Neural cell (in vitro differentiated cells): ENCODE measurements around the gene NGEF. TPM values are rescaled to one million over a fixed set of nuclear protein-coding genes. Genes with fewer than 3 reads are reported as not detected.

Experiments used
- H2AFZ ChIP-seq: fragments of 200-600, 300-800 bp; sonication (generic), shearing (Covaris generic); 2 replicates; pipeline ENCODE4 v1.6.0; 2014; ENCODE audit warnings: low read depth, mild to moderate bottlenecking, antibody characterized with exemption, low read length, moderate library complexity
- H3F3A ChIP-seq: fragments of 200-600 bp; shearing (Covaris generic); 2 replicates; pipeline ENCODE4 v1.6.1; 2016; ENCODE audit warnings: mild to moderate bottlenecking, moderate library complexity, mixed read lengths, antibody characterized with exemption, low read length; ENCODE audit not compliant: insufficient read depth, poor library complexity, severe bottlenecking
- H3K27ac ChIP-seq: fragments of 200-600, 300-800 bp; sonication (generic), shearing (Covaris generic); 2 replicates; pipeline ENCODE4 v1.5.1; 2014; ENCODE audit warnings: mild to moderate bottlenecking, low read length, moderate library complexity
- H3K27me3 ChIP-seq: fragments of 300-800, 200-600 bp; sonication (generic), shearing (Covaris generic); 2 replicates; pipeline ENCODE4 v1.6.0; 2014; ENCODE audit warnings: mild to moderate bottlenecking, low read depth, low read length, moderate library complexity; ENCODE audit not compliant: insufficient read depth
- H3K36me3 ChIP-seq: fragments of 300-800, 200-600 bp; sonication (generic), shearing (Covaris generic); 2 replicates; pipeline ENCODE4 v1.5.1; 2014; ENCODE audit warnings: mild to moderate bottlenecking, antibody characterized with exemption, low read length, moderate library complexity; ENCODE audit not compliant: insufficient read depth
- H3K4me2 ChIP-seq: fragments of 300-800, 200-600 bp; sonication (generic), shearing (Covaris generic); 2 replicates; pipeline ENCODE4 v1.6.0; 2014; ENCODE audit warnings: mild to moderate bottlenecking, low read length
- H3K4me3 ChIP-seq: fragments of 300-800, 200-600 bp; sonication (generic), shearing (Covaris generic); 2 replicates; pipeline ENCODE4 v1.5.1; 2014; ENCODE audit warnings: mild to moderate bottlenecking, low read length, moderate library complexity
- H3K79me2 ChIP-seq: fragments of 200-600 bp; shearing (Covaris generic); replicated peaks from 2 replicates; pipeline ENCODE4 v1.6.0; 2014; ENCODE audit warnings: mild to moderate bottlenecking, low read length, moderate library complexity; ENCODE audit not compliant: insufficient read depth
- H3K9ac ChIP-seq: fragments of 300-800, 200-600 bp; sonication (generic), shearing (Covaris generic); 2 replicates; pipeline ENCODE4 v1.6.1; 2016; ENCODE audit warnings: mild to moderate bottlenecking, low read length, mixed read lengths
- H3K9me2 ChIP-seq: fragments of 200-600 bp; shearing (Covaris generic); 2 replicates; pipeline ENCODE4 v1.6.1; 2016; ENCODE audit warnings: mild to moderate bottlenecking, low read length, mixed read lengths; ENCODE audit not compliant: insufficient read depth
- H3K9me3 ChIP-seq: fragments of 200-600, 300-800 bp; sonication (generic), shearing (Covaris generic); 2 replicates; pipeline ENCODE4 v1.6.1; 2016; ENCODE audit warnings: mild to moderate bottlenecking, mixed run types, low read length, moderate library complexity, mixed read lengths
- H4K20me1 ChIP-seq: fragments of 200-600 bp; shearing (Covaris generic); 2 replicates; pipeline ENCODE4 v1.6.1; 2016; ENCODE audit warnings: mild to moderate bottlenecking, mixed run types; ENCODE audit not compliant: insufficient read depth
- EP300 ChIP-seq: fragments of 450-650 bp; conservative IDR thresholded peaks from 2 replicates; pipeline ENCODE4 v1.6.1; 2014; ENCODE audit warnings: antibody characterized with exemption, mild to moderate bottlenecking, moderate library complexity; ENCODE audit not compliant: poor library complexity, severe bottlenecking
- EZH2 ChIP-seq: fragments of 200-600, 300-800 bp; shearing (Covaris generic), sonication (generic); IDR thresholded peaks from 2 replicates; pipeline ENCODE4 v1.6.1; 2014; ENCODE audit warnings: antibody characterized with exemption, low read length, borderline replicate concordance, mild to moderate bottlenecking; ENCODE audit not compliant: insufficient read depth, poor library complexity, severe bottlenecking
- MXI1 ChIP-seq: fragments of 450-650 bp; conservative IDR thresholded peaks from 2 replicates; pipeline ENCODE4 v1.6.1; 2014; ENCODE audit warnings: antibody characterized with exemption, mild to moderate bottlenecking; ENCODE audit not compliant: poor library complexity, severe bottlenecking
- POLR2AphosphoS5 ChIP-seq: IDR thresholded peaks from 2 replicates; pipeline ENCODE4 v1.6.1; 2012
- RAD21 ChIP-seq: fragments of 450-650 bp; conservative IDR thresholded peaks from 2 replicates; pipeline ENCODE4 v1.6.1; 2014; ENCODE audit warnings: antibody characterized with exemption, mild to moderate bottlenecking, moderate library complexity
- SMC3 ChIP-seq: fragments of 450-650 bp; conservative IDR thresholded peaks from 2 replicates; pipeline ENCODE4 v1.6.1; 2014; ENCODE audit warnings: antibody characterized with exemption, mild to moderate bottlenecking, moderate library complexity; ENCODE audit not compliant: poor library complexity
- TAF1 ChIP-seq: IDR thresholded peaks from 2 replicates; pipeline ENCODE4 v1.6.1; 2012; ENCODE audit warnings: low read depth
- polyA plus RNA-seq: library from polyadenylated mRNA; depleted of rRNA; stranded (reverse); fragments of >200 nt; gene quantifications from 2 replicates; pipeline ENCODE4 v1.2.3, GENCODE V29; 2014
- TF ChIP-seq, protein P1 (sequence below): IDR thresholded peaks from 2 replicates; pipeline ENCODE4 v1.6.1; 2012; ENCODE audit warnings: borderline replicate concordance
- TF ChIP-seq, protein P2 (sequence below): fragments of 450-650 bp; IDR thresholded peaks from 2 replicates; pipeline ENCODE4 v1.5.1; 2014; ENCODE audit warnings: antibody characterized with exemption, mild to moderate bottlenecking, moderate library complexity; ENCODE audit not compliant: poor library complexity, severe bottlenecking

Gene NGEF
- polyA plus RNA-seq, 1 donor from 2014 or later: 5.2 TPM

DNA sequence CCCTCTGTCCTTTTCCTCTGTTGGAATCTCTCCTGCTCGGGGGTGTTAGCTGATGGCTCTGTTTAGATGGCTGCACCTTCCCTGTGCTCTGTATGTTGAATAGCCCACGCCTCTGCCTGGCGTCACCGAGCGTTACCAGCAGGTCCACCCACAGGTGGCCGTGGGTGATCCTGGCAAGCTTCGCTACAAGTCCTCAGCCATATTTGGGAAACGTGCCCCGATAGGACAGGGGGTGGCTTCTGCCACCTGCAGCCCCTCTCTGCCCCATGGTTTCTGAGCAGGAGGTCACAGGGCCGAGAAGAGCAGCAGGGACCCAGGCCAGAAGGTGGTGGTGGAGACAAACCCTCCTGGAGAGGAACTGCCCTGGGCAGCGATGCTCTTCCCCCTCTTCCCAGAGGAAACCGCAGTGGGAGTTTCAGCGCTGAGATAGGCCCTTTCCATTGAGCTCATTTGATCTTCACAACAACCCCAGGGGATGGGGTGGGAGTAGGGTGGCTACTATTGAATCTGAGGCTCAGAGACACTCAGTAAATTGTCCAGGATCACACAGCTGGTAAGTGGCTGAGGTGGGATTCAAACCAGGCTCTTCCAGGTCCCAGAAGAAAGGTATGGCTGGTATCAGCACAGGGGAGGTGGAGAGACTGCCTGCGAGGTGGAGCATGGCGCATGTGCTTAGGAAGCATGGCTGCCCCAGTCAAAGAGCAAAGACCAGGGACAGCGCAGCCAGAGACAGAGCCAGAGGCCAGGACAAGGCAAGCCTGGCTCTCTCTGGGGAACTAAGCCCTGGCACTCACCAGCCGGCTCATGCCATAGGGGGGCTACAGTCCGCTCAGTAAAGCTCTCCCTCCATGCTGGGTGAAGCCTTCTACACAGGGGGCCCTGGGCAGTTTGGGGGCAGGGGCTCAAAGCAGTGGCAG lies 15.0 kb downstream of the NGEF start:
- Histone ChIP-seq H4K20me1 (no peaks in the 10 kb centered on the region), H3K9me2 (no peaks in the 10 kb centered on the region), H3F3A (no peaks in the 10 kb centered on the region), H3K36me3 (no peaks in the 10 kb centered on the region), H3K27me3 (no peaks in the 10 kb centered on the region), H3K9ac (no peak overlapping the region), H3K9me3 (no peaks in the 10 kb centered on the region), H3K4me3 (no peak overlapping the region), H2AFZ (no peak overlapping the region), H3K4me2 (no peak overlapping the region), H3K27ac (no peak overlapping the region), H3K79me2 (no peaks in the 10 kb centered on the region)
- TF ChIP-seq RAD21: no peak
- TF ChIP-seq EZH2: no peak
- TF ChIP-seq, protein P1, sequence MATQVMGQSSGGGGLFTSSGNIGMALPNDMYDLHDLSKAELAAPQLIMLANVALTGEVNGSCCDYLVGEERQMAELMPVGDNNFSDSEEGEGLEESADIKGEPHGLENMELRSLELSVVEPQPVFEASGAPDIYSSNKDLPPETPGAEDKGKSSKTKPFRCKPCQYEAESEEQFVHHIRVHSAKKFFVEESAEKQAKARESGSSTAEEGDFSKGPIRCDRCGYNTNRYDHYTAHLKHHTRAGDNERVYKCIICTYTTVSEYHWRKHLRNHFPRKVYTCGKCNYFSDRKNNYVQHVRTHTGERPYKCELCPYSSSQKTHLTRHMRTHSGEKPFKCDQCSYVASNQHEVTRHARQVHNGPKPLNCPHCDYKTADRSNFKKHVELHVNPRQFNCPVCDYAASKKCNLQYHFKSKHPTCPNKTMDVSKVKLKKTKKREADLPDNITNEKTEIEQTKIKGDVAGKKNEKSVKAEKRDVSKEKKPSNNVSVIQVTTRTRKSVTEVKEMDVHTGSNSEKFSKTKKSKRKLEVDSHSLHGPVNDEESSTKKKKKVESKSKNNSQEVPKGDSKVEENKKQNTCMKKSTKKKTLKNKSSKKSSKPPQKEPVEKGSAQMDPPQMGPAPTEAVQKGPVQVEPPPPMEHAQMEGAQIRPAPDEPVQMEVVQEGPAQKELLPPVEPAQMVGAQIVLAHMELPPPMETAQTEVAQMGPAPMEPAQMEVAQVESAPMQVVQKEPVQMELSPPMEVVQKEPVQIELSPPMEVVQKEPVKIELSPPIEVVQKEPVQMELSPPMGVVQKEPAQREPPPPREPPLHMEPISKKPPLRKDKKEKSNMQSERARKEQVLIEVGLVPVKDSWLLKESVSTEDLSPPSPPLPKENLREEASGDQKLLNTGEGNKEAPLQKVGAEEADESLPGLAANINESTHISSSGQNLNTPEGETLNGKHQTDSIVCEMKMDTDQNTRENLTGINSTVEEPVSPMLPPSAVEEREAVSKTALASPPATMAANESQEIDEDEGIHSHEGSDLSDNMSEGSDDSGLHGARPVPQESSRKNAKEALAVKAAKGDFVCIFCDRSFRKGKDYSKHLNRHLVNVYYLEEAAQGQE: no peak
- TF ChIP-seq MXI1: no peak
- TF ChIP-seq EP300: no peak
- TF ChIP-seq POLR2AphosphoS5: no peak

DNA sequence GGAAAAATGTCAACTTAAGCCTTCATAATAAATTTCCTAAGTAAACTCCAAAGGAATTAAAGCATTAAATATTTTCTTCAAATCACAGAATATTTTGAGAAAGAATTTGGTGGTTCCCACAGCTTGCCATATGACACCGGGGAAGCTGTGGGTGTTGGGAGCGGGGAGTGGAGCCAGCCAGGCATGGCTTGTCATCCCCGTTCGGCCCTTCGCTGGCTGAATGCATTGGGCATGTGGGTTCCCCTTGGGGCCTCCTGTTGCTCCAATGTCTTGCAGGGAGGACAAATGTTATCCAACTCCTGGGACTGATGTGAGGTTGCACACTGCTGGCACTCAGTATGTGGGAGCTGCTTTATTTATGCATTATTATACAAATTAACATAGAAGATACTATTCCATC lies 18.6 kb downstream of the NGEF start:
- H3K79me2 ChIP-seq: no peaks in the 10 kb centered on the region
- H3K4me3 ChIP-seq: no peak overlapping the region
- no peak overlapping the region for H3K27ac ChIP-seq
- no peak overlapping the region for H3K9ac ChIP-seq
- no peaks in the 10 kb centered on the region for H3K27me3 ChIP-seq
- no peaks in the 10 kb centered on the region for H3F3A ChIP-seq
- H3K36me3 ChIP-seq: no peaks in the 10 kb centered on the region
- TF ChIP-seq EZH2 (no peak), RAD21 (no peak), POLR2AphosphoS5 (no peak), SMC3 (no peak), TAF1 (no peak)
- TF ChIP-seq, protein P2, sequence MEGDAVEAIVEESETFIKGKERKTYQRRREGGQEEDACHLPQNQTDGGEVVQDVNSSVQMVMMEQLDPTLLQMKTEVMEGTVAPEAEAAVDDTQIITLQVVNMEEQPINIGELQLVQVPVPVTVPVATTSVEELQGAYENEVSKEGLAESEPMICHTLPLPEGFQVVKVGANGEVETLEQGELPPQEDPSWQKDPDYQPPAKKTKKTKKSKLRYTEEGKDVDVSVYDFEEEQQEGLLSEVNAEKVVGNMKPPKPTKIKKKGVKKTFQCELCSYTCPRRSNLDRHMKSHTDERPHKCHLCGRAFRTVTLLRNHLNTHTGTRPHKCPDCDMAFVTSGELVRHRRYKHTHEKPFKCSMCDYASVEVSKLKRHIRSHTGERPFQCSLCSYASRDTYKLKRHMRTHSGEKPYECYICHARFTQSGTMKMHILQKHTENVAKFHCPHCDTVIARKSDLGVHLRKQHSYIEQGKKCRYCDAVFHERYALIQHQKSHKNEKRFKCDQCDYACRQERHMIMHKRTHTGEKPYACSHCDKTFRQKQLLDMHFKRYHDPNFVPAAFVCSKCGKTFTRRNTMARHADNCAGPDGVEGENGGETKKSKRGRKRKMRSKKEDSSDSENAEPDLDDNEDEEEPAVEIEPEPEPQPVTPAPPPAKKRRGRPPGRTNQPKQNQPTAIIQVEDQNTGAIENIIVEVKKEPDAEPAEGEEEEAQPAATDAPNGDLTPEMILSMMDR: no peak
- TF ChIP-seq, protein P1: no peak
- H3K9me2 ChIP-seq: no peaks in the 10 kb centered on the region
- no peak overlapping the region for H2AFZ ChIP-seq
- no peaks in the 10 kb centered on the region for H4K20me1 ChIP-seq
- H3K9me3 ChIP-seq: no peaks in the 10 kb centered on the region
- no peak overlapping the region for H3K4me2 ChIP-seq
